Kidney (tissue), 14 donors: ENCODE results near the gene SDF4. TPM values are rescaled to one million over a fixed set of nuclear protein-coding genes. Genes with fewer than 3 reads are reported as not detected.
A peak's percentile ranks its signal among the peaks of the same experiment; 100 is the strongest.

ENCODE experiments used
- DNase-seq, 5 donors: peaks; one replicate each; pipeline ENCODE4 v3.0.0-alpha.2; 2013 to 2020
- FAIRE-seq: peaks from 2 replicates; lab custom pipeline; 2012; peaks lifted over from hg19 to GRCh38; lab: Jason Lieb, UNC
- H3K27ac ChIP-seq, 2 donors: one replicate each; pipeline ENCODE4 v1.7.0; 2013; ENCODE audit warnings: low read depth in 2 of 2, low read length in 2 of 2, inconsistent platforms in 1 of 2
- H3K27me3 ChIP-seq: one replicate; pipeline ENCODE4 v1.7.1; 2013; ENCODE audit warnings: low read length, inconsistent platforms; ENCODE audit not compliant: control insufficient read depth, insufficient read depth
- H3K36me3 ChIP-seq, 3 donors: one replicate each; pipeline versions ENCODE4 v1.7.0 to v1.7.1; 2013; ENCODE audit warnings: low read length in 3 of 3, control low read depth in 1 of 3, inconsistent platforms in 1 of 3; ENCODE audit not compliant: insufficient read depth in 3 of 3, control insufficient read depth in 2 of 3
- H3K4me1 ChIP-seq, 3 donors: one replicate each; pipeline versions ENCODE4 v1.7.0 to v1.7.1; 2013; ENCODE audit warnings: low read length in 3 of 3, inconsistent platforms in 1 of 3, low read depth in 1 of 3; ENCODE audit not compliant: control insufficient read depth in 2 of 3, insufficient read depth in 2 of 3
- H3K4me3 ChIP-seq, 3 donors: one replicate each; pipeline versions ENCODE4 v1.7.0 to v1.8.1; 2013; ENCODE audit warnings: low read length in 3 of 3, control low read depth in 1 of 3, inconsistent platforms in 1 of 3
- H3K9ac ChIP-seq, 3 donors: one replicate each; pipeline versions ENCODE4 v1.7.0 to v1.7.1; 2013; ENCODE audit warnings: low read length in 3 of 3, control low read depth in 1 of 3, inconsistent platforms in 1 of 3
- H3K9me3 ChIP-seq, 3 donors: one replicate each; pipeline versions ENCODE4 v1.7.0 to v1.7.1; 2013; ENCODE audit warnings: low read length in 3 of 3, control low read depth in 1 of 3, inconsistent platforms in 1 of 3; ENCODE audit not compliant: control insufficient read depth in 2 of 3, insufficient read depth in 1 of 3
- intact Hi-C: fragments of 100-400 bp; cut with DNase I; formaldehyde crosslinking; loops from one replicate; pipeline ENCODE4 v1.11.1; 2022
- polyA plus RNA-seq: library from polyadenylated mRNA; stranded (reverse); fragments of 350-450 nt; fragmentation: Illumina TruSeq; extraction: RNeasy Lipid Tissue Mini Kit (QIAGEN cat#74804); gene quantifications from one replicate; pipeline ENCODE4 v1.2.3, GENCODE V29; 2014; ENCODE audit warnings: low read depth, low replicate concordance; ENCODE audit not compliant: insufficient read depth
- total RNA-seq: library from RNA; stranded (reverse); fragmentation: NEBNext Ultra II Directional; extraction: Animal tissue kit (Norgen Biotek cat#: 25700); gene quantifications from one replicate; pipeline ENCODE4 v1.2.1, GENCODE V29; 2021
- TF ChIP-seq, protein P1 (sequence below): IDR thresholded peaks from 3 replicates; pipeline ENCODE4 v1.5.1; 2012; ENCODE audit warnings: mild to moderate bottlenecking, moderate library complexity, borderline replicate concordance; ENCODE audit not compliant: insufficient read depth; ENCODE audit errors: extremely low read depth
- donor health status: control.
- donor health status: control.
- donor health status: control.
- donor health status: control.
- donor health status: control.
- donor health status: DM: yes; HTN: yes; CAD: no.
- donor health status: Normal renal cell carcinoma (clear cell type).

SDF4 gene
- total and polyA plus RNA-seq, 2 donors from 2014 or later: 143 to 160 TPM

DNA sequence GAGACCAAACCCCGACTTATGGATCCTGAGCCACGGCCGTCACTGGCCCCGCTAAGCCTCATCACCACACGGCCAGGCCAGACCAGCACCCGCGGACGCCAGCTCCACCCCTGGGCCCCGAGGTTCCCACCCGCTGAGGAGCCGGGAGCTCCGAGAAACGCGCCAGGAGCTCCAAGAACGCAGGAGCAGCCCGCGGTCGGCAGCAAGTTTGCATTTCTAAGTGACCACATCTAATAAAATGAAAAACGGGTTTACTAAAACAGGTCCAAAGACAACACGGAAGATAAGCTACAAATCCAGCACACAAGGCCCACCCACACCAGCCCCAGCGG, 22.8 kb upstream of the SDF4 start:
- intact Hi-C loops: no loop called here
- peak in 1 of 5 donors; percentile 61 for DNase-seq
- H3K36me3 ChIP-seq: peaks cover 3 to 9% (median 6%) of the 10 kb centered on the region in 3 donors

DNA sequence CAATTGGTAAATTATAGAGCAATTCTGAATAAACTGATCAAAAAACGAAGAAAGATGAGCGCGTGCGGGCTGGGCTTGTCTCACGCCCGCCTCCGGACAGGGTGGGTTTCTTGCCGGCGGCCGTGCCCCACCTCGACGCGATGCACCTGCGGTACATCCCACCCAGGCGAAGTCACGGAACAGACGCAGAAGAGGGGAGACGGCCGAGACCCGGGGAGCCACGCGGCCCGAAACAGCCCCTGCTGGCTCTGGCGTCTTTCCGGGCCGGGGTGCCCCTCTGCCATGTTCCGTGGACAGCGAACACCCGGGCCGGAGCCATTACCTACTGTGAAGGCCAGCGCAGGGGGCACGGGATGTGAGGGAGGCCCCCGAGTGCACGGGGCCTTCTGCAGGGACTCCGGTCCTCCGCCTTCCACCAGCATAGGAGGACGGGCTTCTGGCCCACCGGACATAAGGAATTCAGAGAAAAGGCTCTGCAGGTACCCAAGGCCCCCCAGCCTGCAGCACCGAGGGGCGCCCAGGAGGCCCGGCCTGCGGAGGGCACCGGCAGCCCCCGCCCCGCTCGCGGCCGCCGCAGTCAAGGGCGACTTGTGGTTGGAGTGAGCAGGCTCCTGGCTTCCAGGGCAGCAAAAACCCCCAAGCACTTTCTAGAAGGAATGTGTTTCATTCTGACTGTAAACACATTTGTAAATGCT, 22.3 kb upstream of the SDF4 start:
- Histone ChIP-seq H3K36me3 (peaks cover 2 to 8% (median 4%) of the 10 kb centered on the region in 3 donors), H3K4me3 (no peak overlapping the region), H3K27ac (no peak overlapping the region), H3K9me3 (no peaks in the 10 kb centered on the region), H3K4me1 (peaks cover 0 to 4% (median 0%) of the 10 kb centered on the region in 3 donors), H3K27me3 (no peaks in the 10 kb centered on the region), H3K9ac (no peak overlapping the region)
- intact Hi-C loops: no loop called here
- DNase-seq: peak in 1 of 5 donors; percentile 79
- TF ChIP-seq, protein P1, sequence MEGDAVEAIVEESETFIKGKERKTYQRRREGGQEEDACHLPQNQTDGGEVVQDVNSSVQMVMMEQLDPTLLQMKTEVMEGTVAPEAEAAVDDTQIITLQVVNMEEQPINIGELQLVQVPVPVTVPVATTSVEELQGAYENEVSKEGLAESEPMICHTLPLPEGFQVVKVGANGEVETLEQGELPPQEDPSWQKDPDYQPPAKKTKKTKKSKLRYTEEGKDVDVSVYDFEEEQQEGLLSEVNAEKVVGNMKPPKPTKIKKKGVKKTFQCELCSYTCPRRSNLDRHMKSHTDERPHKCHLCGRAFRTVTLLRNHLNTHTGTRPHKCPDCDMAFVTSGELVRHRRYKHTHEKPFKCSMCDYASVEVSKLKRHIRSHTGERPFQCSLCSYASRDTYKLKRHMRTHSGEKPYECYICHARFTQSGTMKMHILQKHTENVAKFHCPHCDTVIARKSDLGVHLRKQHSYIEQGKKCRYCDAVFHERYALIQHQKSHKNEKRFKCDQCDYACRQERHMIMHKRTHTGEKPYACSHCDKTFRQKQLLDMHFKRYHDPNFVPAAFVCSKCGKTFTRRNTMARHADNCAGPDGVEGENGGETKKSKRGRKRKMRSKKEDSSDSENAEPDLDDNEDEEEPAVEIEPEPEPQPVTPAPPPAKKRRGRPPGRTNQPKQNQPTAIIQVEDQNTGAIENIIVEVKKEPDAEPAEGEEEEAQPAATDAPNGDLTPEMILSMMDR: no peak
- FAIRE-seq: no peak

More for the DNA sequence above, 22.8 kb upstream of the SDF4 start:
- Histone ChIP-seq H3K27ac (no peak overlapping the region), H3K9me3 (no peaks in the 10 kb centered on the region), H3K9ac (no peak overlapping the region), H3K27me3 (no peaks in the 10 kb centered on the region), H3K4me3 (no peak overlapping the region), H3K4me1 (peaks cover 0 to 4% (median 0%) of the 10 kb centered on the region in 3 donors)
- no peak for FAIRE-seq
- TF ChIP-seq, protein P1: no peak

DNA sequence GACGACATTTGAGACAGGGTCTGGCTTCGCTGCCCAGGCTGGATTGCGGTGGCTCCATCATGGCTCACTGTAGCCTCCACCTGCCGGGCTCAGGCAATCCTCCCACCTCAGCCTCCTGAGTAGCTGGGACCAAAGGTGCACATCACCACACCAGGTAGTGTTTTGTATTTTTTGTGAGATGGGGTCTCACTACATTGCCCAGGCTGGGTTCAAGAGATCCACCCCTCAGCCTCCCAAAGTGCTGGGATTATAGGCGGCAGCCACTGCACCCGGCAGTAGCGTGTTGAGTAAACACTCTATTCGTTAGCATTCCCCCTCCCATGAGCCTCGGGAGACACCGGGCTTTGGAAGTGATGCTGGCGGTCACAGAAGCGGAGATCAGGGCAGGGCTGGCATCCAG, 21.5 kb upstream of the SDF4 start:
- Histone ChIP-seq H3K4me1 (no peaks in the 10 kb centered on the region), H3K27ac (no peak overlapping the region), H3K9me3 (no peaks in the 10 kb centered on the region), H3K27me3 (no peaks in the 10 kb centered on the region), H3K9ac (no peak overlapping the region), H3K4me3 (no peak overlapping the region), H3K36me3 (peaks cover 0 to 5% (median 0%) of the 10 kb centered on the region in 3 donors)
- TF ChIP-seq, protein P1: no peak
- intact Hi-C loops: no loop called here
- DNase-seq: no peak
- FAIRE-seq: no peak
